NCI-H345 (cell line): Measurements from ENCODE around the gene TNIP1.

Source experiments
- DNase-seq: peaks from one replicate; lab custom pipeline; 2025; lab: John Stamatoyannopoulos, UW

Gene TNIP1

DNA sequence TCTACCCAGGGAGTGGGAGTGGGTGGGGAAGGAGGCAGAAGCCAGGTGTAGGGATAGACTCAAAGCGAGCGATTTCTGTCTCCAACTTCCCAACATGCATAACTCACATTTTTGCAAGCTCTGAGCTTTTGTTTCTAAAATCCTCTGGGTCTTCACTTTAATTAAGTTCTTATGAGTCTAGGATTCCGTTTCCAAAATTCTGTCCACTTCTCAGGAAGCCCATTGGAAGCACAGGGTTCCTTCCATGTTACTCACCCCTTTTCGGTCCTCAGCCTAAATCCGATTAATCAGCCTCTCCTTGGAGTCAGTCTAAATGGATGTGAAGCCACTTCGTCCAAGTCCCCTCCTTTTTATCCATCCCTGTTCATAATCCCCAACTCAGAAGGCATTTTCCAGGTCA, 59.1 kb downstream of the TNIP1 start:
- DNase-seq: no peak

DNA sequence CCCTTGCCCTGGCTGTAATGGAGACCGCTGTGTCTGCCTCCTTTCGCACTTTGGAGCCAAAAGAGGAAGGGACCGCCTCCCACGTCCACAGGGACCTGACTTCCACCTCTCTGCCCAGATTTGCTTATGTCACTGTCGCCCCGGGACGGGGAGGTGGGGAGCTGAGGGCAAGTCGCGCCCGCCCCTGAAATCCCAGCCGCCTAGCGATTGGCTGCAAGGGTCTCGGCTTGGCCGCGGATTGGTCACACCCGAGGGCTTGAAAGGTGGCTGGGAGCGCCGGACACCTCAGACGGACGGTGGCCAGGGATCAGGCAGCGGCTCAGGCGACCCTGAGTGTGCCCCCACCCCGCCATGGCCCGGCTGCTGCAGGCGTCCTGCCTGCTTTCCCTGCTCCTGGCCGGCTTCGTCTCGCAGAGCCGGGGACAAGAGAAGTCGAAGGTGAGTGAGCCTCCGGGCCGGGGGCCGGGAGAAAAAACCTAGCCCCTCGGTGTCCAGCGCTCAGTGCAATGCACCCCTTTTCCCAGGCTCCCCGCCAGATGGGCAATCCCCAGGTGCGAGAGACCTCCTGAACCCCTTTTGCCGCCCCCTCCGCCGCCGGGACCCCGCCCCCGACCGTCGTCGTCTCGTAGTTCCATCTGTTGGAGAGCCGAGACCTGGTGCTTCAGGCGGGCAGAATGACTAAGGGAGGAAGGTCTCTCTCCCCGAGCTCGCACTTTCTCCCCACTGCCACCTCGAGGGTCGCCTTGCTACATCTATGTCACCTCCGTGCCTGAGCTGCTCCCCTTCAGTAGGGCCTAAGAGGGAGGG, 60.3 kb downstream of the TNIP1 start, which contains the start of gene GPX3:
Gene GPX3 (plus strand): TSS at position 288 of the 807 bp plus-strand sequence. CDS start 64 bp downstream, at position 352.
- DNase-seq: peak; percentile 71

DNA sequence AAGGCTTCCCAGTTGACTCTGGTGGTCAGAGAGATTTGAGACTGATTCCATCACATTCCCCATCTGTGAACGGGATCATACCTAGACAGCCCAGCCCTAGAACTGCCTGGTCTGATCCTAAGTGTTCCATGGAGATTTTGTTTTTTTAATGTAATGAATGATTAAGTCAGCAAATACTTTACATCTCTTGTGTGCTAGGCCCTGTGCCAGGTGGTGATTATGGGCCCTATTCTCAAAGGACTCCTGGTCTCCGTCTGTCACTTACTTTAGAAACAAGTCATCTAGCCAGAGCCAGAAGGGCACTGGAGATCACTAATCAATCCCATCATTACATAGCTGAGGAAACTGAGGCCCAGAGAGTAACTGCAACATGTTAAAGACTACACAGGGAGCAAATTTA, 61.5 kb downstream of the TNIP1 start:
- no peak for DNase-seq

DNA sequence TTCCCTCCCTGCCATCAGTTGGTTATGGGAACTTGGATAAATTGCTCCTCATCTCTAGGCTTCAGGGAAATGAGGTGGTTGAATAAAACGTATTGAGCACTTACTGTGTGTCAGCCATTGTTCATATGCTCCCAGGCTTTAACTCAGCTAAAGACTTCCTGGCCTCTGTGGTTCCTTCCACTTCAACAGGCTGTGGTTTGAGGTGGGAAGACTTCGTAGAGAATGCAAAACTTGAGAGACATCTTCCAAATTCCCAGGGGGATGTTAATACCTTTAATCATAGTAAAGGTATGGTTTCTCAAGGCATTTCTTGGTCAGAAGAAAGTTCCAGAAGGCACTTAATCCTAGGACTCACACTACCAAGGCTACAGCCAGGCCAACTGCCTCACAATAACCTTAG, 62.0 kb downstream of the TNIP1 start:
- DNase-seq: no peak

DNA sequence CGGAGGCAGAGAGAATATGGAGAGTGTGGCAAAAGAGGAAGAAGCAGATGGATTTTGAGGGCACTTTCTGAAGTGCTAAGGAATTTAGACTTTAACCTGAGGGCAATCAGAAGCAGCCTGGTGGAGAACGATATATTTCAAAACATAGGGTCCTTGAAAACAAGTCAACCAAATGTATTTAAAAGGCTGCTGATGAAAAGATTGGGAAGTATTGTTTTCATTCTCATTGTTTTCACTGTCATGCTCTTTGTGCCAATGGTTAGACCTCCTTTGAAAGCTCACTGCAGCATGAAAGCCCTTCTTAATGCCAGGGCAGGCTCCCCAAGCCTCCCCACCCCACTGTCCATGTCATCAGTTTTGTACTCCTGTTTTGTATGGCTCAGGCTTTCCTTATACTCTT, 62.9 kb downstream of the TNIP1 start:
- DNase-seq: no peak

DNA sequence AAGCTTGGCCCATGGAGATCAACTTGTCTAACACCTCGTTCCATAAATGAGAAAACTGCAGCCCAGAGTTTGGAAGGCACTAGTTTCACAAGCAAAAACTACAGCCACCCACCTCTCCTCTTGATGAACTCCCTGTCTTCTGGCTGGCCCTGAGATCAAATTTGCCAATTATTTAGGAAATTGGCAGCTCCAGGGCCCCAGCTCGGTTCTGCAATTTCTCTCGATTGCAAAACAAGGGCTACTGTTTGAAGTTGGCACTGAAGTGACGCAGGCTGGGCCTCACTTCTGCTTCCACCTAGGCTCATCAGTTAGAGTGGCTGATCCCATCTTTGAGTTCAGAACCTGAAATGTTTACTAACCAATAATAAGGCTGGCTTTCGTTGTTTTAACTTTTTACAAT, 64.1 kb downstream of the TNIP1 start:
- DNase-seq: no peak

DNA sequence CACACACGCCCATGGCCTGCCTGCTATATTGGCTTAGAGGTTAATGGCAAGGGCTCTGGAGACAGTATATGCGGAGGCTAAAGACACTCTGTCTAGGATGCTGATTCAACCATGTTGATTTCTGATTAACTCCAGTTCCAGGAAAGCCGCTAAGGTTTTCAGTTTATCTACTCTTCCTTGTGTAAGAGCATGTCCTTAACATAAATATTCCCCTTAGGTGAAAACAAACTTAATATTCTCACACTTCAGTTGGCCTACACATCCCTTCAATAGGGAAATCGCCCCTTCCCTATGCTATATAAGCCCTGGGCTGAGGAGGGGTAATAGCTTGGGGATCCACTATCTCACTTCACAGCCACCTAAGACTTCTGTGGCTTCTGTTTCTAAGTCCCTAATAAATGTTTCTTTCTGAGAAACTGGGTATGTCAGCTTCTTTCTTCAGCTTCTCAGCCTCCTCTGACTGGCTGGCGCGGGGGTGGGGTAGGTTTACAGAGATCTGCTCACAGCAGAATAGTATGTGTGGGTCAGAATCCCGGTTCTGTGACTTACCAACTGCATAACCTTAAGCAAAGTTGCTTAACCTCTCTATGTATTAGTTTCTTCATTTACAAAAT, 64.8 kb downstream of the TNIP1 start:
- DNase-seq: no peak

DNA sequence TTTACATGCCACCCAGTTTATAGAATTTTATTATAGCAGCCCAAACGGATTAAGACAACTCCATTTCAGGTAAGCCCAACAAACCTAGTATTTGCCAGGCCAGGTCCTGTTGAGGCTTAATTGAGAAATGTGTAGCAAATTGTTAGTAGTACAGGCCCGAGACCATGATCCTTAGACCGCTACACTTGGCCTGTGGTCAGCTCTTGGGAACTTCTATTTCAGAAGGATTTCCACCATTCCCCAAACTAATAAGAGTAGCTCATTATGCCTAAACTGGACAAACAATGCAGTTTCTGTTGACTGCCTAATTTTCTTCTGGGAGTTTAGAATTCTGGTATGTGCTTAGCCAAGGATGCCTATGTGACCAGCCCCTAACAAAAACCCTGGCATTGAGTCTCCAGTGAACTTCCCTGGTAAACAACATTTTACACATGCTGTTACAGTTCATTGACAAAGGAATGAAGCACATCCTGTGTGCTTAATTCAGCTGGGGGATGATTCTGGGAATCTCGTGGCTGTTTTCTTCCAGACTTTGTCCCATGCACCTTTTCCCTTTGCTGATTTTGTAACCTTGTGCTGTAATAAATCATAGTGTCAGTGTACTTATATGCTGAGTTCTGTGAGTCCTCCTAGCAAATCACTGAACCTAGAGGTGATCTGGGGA, 66.0 kb downstream of the TNIP1 start:
- DNase-seq: no peak

DNA sequence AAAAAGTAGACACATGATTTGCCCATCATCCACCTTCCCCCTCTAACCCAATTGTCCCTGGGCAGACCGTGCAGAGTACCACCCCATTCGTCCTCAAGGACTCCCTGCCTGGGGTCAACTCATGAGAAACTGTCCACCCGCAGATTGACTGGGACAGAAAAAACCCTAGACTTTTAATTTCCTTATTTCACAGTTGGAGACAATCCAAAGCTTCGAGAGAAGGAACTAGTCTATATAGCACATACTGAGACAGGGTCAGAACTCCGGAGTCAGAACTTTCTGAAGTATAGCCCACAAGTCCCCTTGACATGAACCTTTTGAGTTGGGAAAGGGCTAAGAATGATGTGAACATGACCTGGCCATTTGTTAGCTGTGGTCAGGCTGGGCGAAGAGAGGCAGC, 68.0 kb downstream of the TNIP1 start:
- no peak for DNase-seq

DNA sequence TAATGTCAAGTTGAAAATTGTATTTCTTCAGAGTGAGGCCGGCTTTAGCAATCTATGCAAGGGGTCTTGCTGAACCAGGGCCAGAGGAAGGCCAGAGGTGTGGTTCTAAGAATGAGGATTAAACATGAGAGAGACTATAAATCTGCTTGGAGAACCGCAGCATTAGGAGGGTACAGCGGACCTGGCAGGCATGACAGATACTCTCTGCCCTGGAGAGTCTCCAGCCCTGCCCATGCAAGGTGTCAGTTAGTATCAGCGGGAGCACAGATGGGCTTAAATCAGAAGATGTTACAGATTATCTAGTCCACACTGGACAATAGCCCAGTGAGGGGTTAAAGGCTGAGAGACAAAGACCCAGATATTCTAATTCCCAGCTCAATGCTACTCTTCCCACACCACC, 71.9 kb downstream of the TNIP1 start:
- no peak for DNase-seq

DNA sequence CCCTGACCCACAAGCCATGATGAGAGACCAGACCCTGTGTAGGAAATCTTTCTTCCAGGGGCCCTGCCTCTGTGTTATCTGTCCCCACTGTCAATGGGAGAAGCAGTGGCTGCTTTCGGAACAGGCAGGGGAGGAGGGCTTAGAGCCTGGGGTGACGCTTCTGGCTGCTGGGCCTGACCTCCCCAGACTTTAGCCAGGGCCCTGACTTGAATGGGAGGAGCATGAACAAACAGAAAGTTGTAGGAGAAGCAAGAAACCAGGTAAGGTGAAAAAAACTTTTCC, 72.7 kb downstream of the TNIP1 start:
- no peak for DNase-seq

DNA sequence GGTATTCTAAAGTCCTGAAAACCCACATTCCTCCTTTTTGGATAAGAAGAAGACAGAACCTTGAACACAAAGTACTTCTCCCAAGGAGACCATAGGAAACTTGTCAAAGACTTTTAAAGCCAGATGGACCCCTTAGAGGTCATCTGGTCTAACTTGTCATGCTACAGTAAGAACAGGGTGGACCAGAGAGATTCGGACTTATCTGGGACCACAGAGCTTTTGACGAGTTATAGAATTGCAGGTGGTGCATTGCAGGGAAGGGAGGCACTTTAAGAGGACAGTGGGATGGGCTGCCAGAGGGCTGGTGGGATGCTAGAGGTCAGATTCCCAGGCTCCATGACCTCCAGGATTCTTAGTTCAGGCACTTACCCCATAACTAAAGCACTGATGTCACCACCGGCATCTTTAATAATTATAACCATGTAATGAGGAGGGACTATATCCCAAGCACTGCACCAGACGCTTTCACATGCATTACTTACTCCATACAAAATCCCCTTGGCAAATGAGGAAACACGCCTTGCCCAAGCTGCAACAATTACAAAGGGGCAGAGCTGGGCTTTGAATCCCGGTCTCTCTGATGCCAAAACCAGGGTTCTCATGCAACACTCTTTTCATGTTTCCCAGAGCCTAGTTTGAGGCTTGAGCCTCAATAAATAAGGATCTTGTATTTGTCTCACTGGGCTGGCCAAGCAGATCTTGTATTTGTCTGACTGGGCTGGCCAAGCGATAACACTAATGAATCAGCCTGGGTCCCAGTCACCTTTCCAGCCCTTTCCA, 73.2 kb downstream of the TNIP1 start:
- no peak for DNase-seq

DNA sequence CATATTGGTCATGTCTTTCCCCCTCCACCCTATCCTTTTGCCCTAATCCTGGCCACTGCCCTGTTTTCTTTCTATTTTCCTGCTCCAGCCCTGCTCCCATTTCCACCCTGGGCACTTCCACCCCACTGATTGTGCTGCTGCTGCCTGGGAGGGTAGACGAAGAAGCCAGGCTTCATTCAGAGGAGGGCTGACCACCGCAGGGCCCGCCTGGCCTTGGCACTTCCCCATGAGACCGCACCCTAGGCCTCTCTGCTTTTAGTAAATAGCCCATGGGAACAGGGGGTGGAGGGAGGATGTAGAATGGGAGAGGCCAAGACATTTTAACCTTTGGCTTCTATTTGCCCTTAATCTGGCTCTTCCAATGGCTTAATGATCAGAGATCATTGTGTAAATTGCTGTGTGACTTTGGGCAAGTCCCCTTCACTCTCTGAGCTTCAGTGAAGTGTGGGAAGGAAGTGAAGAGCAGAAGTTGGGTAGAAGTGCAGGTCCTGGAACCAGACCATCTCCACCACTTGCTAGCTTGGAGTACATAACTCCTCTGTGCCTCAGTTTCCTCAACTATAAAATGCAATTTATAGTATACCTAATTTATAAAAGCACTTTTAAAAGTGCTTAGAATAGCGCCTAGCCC, 74.0 kb downstream of the TNIP1 start:
- DNase-seq: no peak

DNA sequence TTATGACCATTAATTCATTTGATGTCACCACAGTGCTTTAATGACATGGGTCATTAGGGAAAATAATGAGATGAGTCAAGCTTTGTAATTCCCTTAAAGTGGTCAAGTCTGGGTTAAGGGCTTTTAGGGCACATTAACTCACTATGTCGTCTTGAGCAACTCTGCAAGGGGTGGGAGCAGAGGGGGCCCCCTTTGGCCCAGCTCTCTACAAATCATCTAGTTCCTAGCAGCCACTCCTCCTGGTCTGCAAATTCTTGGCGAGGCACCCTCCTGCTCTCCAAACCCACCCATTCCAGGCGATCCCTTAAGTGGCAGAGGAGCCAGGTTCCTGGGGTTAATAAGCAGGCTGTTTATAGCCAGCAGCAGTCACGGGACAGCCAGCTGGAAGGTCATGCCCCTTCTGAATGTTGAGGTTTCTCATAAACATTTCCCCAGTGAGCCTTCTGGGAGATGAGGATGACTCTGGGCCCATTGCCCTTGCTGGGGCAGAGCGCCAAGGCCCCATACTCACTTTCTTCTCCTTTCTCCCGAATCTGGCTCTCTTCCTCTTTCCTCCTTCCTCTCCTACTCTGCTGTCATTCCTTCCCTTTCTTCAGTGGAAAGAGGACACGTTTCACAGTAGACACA, 74.8 kb downstream of the TNIP1 start:
- no peak for DNase-seq

DNA sequence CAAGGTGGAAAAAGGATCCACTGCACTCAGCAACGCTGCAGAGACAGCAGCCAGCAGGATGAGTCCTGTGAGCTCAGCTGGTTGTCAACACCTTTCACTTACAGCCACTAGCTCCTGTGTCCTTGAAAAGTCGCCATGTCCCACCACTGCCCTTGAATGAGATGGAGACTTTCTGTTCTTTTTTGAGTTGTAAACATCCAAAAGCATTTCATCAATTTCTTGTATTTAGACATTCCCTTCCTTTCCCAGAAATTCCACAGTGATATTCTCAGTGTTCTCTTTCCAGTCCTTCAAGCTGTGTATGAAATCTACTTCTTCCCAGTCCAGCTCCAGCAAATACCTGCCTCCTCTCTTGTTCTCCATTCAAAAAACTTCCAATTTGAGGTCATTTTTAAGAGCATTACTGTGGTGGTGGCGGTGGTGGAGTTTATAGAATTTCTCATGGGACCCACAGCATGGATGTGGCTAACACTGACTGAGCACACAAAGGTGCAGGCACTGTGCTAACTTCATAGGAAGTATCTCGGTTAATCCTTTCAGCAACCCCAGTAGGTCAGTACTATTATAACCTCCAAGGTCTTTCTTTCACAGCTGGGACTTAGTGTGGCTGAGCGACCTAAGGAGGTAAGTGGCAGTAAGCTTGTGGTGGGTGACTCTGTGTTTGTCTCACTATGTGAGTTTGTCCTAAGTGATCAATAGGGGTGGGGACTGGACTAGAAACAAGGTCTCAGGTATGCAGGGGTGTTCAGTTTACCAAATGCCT, 75.5 kb downstream of the TNIP1 start:
- DNase-seq: no peak

DNA sequence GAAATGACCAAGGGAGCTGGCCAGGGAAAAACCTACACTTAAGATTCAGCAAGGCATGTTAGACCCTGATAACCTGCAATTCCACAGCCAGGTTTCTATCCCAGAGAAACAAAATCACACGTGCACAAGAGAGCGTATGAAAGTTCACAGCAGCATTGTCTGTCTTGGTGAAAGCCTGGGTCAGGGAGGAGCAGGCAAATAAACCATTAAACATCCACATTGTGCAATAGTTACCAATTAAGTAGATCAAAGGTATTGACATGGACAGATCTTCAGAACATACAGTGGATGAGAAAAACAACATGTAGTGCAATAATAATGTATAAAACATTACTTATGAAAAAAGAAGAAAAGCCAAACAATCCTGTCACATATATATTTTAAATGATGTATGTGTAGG, 76.3 kb downstream of the TNIP1 start:
- DNase-seq: no peak

DNA sequence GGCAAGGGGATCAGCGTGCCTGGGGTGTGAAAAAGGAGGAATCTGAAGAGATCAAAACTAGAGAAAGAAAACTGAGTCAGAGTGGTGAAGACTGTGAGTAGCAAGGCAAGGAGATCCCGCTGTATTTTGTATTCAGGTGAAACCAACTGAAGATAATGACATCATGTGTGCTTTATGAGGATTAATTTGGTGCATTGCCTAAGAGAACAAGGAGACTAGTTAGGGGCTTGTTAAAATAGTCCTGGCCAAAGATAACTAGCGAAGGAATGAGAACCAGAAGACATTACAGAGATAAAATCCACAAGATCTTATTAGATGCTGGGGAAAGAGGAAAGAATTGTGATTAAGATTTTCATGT, 77.4 kb downstream of the TNIP1 start:
- no peak for DNase-seq

DNA sequence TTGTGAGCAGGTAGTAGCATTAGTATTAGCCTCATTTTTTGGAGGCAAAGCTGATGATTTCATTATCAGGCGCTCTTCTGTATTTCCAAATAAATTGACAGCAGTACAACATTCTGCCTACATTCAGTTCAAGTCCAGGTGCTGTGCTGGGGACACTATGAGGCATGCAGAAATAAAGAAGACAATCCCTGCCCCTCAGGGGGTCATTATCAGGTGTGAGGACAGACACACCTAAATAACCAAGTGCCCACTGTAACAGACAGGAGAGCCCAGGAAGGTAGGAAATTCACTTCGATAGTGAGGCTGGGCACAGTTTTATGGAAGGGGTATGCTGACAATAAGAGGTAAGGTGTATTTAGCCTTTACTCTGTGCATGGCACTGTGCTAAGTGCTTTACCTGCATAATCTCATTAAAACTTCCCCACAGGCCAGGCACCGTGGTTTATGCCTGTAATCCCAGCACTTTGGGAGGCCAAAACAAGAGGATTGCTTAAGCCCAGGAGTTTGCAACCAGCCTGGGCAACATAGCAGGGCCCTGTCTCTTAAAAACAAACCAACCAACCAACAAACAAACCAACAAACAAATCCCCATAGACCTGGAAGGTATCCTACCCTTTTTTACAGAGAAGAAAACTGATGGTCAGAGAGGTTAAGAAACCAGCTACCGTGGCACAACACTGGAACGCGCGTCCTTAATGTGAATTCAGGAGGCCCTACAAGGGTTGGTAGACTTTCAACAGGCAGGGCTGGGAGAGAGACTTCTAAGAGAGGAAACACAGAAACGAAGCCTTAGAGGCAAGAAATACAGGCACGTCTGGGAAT, 77.9 kb downstream of the TNIP1 start:
- DNase-seq: no peak

DNA sequence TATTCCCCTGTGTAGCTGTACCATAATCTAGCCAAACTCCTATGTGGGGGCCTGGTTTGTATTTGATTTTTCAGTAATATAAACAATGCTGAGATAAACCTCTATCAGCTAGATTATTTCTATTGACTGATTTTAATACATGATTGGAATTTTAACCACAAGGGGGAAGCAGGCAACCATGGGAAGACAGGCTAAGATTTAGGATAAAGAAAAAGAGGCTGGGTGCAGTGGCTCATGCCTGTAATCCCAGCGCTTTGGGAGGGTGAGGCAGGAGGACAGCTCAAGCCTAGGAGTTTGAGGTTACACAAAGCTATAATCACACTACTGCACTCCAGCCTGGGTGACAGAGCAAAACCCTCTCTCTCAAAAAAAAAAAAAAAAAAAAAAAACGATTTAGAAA, 78.6 kb downstream of the TNIP1 start:
- DNase-seq: peak; percentile 15

DNA sequence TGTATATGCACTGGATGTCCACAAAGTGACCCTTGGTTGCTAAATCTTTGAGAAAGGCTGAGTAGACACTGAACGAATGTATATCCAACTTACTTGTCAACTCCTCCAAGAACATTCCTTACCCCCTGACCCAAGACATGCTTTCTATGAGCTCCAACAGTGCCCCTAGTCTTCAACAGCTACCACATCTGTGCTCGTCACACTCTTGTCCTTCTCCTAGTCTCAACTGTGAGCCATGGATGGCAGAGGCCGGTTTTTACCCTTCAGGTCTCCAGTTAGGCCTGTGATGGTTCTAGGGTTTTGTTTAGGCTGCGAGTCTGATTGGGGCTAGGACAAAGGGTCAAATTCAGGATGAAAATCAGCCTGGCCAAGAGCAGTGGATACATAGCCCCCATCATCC, 79.4 kb downstream of the TNIP1 start:
- no peak for DNase-seq
